Activated T-helper 9 cell treated with anti-CD3 and anti-CD28 coated beads, Interleukin-2, amount 50 U/mL, for 16 hours (primary cell): ENCODE results near the gene GART.

Experiments used
- DNase-seq: peaks from one replicate; pipeline ENCODE4 v3.0.0-alpha.2; 2020; ENCODE audit warnings: low read depth

Gene GART

DNA sequence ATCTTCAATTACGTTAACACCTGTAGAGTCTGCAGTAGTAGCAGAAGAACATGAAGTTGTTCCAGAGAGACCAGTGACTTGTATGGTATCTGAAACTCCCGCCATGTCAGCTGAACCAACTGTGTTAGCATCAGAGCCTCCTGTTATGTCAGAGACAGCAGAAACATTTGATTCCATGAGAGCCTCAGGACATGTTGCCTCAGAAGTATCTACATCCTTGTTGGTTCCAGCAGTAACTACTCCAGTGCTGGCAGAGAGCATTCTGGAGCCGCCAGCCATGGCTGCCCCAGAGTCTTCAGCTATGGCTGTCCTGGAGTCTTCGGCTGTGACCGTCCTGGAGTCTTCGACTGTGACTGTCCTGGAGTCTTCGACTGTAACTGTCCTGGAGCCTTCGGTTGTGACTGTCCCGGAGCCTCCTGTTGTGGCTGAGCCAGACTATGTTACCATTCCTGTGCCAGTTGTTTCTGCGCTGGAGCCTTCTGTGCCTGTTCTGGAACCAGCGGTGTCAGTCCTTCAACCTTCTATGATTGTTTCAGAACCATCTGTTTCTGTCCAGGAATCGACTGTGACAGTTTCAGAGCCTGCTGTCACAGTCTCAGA lies 11.2 kb upstream of the GART start:
- no peak for DNase-seq

DNA sequence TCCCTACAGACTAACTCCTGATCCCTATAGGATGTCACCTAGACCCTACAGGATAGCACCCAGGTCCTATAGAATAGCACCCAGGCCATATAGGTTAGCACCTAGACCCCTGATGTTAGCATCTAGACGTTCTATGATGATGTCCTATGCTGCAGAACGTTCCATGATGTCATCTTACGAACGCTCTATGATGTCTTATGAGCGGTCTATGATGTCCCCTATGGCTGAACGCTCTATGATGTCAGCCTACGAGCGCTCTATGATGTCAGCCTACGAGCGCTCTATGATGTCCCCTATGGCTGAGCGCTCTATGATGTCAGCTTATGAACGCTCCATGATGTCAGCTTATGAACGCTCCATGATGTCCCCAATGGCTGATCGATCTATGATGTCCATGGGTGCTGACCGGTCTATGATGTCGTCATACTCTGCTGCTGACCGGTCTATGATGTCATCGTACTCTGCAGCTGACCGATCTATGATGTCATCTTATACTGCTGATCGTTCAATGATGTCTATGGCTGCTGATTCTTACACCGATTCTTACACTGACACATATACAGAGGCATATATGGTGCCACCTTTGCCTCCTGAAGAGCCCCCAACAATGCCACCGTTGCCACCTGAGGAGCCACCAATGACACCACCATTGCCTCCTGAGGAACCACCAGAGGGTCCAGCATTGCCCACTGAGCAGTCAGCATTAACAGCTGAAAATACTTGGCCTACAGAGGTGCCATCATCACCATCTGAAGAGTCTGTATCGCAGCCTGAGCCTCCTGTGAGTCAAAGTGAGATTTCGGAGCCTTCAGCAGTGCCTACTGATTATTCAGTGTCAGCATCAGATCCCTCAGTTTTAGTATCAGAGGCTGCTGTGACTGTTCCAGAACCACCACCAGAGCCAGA lies 10.4 kb upstream of the GART start:
- no peak for DNase-seq

DNA sequence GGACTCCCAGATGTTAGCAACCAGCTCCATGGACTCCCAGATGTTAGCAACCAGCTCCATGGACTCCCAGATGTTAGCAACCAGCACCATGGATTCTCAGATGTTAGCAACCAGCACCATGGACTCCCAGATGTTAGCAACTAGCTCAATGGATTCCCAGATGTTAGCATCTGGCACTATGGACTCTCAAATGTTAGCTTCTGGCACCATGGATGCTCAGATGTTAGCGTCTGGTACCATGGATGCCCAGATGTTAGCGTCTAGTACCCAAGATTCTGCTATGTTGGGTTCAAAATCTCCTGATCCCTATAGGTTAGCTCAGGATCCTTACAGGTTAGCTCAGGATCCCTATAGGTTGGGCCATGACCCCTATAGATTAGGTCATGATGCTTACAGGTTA lies 9.7 kb upstream of the GART start:
- DNase-seq: no peak

DNA sequence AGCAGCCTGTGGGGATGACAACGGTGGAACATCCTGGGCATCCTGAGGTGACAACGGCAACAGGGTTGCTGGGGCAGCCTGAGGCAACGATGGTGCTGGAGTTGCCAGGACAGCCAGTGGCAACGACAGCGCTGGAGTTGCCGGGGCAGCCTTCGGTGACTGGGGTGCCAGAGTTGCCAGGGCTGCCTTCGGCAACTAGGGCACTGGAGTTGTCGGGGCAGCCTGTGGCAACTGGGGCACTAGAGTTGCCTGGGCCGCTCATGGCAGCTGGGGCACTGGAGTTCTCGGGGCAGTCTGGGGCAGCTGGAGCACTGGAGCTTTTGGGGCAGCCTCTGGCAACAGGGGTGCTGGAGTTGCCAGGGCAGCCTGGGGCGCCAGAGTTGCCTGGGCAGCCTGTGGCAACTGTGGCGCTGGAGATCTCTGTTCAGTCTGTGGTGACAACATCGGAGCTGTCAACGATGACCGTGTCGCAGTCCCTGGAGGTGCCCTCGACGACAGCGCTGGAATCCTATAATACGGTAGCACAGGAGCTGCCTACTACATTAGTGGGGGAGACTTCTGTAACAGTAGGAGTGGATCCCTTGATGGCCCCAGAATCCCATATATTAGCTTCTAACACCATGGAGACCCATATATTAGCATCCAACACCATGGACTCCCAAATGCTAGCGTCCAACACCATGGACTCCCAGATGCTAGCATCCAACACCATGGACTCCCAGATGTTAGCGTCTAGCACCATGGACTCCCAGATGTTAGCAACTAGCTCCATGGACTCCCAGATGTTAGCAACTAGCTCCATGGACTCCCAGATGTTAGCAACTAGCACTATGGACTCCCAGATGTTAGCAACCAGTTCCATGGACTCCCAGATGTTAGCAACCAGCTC lies 9.1 kb upstream of the GART start:
- no peak for DNase-seq

DNA sequence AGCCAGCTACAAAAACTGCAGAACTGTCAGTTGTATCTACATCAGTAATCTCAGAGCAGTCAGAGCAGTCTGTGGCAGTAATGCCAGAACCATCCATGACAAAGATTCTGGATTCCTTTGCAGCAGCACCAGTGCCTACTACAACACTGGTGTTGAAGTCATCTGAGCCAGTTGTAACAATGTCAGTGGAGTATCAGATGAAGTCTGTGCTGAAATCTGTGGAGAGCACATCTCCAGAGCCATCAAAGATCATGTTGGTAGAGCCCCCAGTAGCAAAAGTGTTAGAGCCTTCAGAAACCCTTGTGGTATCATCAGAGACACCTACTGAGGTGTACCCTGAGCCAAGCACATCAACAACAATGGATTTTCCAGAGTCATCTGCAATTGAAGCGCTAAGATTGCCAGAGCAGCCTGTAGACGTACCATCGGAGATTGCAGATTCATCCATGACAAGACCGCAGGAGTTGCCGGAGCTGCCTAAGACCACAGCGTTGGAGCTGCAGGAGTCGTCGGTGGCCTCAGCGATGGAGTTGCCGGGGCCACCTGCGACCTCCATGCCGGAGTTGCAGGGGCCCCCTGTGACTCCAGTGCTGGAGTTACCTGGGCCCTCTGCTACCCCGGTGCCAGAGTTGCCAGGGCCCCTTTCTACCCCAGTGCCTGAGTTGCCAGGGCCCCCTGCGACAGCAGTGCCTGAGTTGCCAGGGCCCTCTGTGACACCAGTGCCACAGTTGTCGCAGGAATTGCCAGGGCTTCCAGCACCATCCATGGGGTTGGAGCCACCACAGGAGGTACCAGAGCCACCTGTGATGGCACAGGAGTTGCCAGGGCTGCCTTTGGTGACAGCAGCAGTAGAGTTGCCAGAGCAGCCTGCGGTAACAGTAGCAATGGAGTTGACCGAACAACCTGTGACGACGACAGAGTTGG lies 8.2 kb upstream of the GART start:
- DNase-seq: no peak

DNA sequence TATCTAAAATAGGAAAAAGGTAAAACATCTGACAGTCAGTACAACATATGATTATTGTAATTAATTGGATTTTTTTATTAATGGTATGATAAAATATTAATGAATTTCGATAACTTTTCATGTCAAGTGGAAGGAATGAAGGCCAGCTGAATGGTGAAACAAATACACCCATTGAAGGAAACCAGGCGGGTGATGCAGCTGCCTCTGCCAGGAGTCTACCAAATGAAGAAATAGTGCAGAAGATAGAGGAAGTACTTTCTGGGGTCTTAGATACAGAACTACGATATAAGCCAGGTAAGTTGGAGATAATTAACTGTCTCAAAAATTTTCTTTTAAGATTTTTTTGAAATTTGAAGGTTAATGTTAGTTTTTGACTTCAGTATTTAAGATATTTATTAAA lies 4.2 kb upstream of the GART start:
- no peak for DNase-seq

DNA sequence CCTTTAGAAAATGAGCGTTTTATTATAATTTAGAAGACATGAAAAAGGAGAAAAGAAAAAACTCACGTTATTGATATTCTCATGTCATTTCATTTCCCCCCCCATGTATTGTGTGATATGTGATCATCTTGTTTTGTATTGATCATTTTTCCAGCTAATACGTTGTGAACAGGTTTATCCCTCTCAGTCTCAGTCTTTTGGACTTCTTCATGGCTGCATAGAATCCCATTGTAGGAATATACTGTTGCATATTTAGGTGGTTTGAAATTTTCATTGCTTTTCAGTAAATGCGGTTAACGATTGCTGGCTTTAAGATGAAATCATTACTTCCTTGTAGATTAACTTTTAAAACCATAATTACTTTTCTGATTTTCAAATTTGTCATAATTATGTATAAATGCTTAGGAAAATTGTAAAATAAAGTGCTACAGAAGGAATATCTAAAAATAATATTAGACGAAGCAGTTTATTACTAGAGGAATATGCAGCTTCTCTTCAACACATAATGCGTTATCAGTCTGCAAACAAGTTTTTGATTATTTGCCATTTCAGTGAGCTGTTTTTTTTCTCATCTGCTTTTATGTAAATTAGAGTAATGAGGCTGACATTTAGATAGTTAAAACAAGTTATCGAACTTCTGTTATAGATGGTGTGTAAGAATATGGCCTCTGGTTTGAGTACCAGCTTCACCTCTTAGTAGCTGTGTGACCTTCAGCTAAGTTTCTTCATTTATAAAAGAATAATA lies 2.7 kb upstream of the GART start:
- DNase-seq: no peak

DNA sequence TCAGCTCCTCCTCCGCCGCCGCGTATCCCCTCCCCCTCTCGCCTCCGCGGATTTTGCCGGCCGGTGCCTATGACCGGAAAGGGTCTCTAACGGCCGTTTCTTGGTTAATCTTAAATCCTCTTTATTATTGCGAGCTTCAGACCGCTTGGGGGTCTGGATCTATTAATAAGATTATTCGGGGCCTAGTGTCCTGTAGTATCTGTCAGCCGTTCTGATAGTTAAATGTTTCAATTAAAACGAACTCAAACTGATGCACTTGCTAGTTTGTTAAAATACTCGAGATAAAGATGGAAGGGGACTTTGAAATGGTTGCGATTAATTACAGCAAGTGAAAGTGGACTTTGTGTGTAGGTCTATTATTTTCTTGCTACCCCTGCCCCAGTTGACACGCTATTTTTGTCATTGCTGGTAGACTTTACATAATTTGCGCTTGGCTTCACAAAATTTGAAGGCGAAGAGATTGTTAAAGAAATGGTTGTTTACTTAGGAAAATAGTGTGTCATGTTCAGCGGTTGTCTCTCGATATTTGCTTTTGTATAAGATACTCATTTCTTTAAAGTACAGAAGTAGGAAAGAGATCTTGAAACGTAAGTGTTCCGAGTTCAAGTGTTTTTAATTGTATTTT lies 1.7 kb upstream of the GART start:
- DNase-seq: peak; percentile 58

DNA sequence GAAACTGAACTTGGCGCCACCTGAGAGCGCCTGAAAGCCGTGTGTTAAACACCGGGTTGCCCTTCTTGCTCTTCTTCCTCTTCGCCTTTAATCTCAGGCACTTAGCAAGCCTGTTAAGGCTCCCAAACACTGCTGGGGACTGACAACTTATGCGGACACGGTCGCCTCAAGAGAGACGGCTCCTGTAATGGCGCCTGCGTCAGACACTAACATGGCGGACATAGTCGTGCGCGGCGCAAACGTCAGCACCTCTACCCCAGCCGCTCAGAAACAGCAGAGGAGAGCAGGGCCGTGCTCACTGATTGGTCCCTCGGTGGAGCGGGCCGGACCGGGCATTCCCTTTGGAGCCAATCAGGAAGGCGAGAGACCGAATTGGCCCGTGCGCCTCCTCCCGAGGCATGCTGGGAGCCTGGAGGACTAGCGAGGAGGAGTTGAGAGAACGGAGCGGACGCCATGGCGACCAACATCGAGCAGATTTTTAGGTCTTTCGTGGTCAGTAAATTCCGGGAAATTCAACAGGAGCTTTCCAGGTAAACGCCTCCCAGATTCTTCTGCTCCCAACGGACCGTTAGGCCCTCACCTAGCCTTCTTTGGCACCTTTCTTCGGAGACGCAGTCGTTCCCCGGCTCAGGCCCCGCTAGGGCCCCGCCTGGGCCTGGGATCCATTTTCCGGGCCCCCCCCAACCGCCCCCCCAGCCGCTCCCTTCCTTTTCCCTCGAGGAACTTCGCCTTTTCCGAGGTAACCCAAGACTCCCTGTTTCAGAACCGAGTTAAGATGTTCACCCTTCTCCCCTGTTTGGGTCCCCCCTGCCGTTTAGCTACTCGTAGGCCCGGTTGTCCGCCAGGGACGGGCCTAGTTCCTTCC lies 955 bp upstream of the GART start, which contains the start of gene SON:
TSS of gene SON (plus strand) at position 399 of the 865 bp plus-strand sequence. CDS start at position 454, 55 bp downstream.
- peak; percentile 96 for DNase-seq

DNA sequence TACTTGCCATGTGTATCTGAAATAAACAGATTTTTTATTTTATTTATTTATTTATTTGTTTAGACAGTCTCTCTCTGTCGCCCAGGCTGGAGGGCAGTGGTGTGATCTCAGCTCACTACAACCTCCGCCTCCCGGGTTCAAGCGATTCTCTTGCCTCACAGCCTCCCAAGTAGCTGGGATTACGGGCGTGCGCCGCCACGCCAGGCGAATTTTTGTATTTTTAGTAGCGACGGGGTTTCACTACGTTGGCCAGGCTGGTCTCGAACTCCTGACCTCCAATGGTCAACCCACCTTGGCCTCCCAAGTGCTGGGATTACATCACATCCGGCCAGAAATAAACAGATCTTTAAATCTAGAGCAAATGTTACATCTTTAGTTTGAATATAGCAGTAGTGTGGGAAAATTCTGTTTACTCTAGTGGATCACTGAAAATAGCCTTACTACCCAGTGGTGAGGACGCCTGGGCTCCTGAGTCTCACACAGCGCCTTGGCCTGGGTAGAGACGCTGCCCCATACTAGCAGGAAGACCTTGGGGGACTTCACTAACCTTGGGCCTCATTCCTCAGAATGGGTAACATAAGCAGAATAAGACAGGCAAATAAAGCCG lies 709 bp downstream of the GART start:
- DNase-seq: peak; percentile 6

DNA sequence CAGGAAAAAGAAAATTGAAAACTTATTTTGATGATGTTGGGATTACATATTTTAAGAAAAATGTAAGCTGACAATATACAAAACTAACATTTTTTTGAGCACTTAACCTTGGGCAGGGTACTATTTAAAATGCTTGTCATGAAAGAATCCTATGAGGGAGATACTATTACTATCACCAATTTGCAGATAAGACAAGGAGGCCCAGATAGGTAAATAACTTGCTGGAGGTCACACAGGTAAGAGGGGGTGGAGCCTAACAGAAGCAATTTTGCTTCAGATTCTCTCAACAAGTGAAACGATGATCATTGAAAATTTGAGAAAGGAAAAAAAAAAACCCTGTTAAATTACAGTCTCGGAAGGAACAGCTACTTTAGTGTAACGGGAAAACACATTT lies 1.2 kb downstream of the GART start:
- no peak for DNase-seq

DNA sequence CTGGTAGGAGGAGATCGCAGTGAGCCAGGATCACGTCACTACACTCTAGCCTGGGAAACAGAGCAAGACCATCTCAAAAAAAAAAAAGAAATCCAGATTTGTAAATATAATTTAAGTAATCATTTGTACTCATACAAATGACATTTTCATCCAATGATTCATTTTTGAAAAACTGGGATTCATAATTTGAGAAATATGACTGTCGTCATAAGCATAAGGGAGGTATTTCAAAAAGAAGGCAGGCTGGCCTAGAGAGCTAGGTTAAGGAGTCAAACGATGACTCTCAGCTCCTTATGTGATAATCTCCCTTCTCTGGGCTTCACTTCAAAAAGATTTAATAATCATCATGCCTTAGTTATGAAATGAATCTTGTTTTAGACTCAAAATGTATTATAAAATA lies 2.3 kb downstream of the GART start:
- no peak for DNase-seq

DNA sequence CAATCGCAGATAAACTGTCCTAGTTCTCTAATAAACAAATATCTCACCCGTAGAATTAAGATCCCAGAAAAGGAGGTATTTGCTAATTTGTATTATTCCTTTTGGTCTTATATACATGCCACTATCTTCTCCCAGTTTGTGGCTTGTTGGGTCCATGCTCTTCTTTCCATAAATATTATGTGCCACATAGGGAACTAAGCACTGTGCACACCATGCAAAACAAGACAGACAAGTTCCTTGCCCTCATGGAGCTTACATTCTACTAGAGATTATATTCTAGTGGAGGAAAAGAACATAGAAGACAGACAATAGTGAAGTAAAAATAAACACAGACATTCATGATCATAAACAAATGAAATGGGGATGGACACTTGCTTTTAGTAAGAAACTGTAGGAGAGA lies 4.7 kb downstream of the GART start:
- no peak for DNase-seq

DNA sequence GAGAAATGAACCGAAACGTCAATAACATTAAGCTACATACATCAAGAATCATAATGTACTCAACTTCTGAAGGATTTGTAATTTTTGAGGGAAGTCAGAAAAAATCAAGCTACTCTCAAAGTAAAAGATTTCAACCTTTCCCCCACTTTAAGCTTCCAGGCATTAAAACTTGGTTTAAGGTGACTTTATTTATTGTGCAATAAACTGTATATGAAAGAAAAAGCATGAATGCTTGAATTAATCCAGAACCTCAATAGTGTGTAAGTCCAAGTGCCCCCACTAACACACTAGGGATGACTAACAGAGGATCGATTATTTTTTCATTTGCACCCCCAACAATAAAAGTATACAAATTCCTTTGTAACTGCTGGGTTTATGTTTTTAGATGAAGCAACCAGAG lies 10.9 kb downstream of the GART start:
- DNase-seq: no peak

DNA sequence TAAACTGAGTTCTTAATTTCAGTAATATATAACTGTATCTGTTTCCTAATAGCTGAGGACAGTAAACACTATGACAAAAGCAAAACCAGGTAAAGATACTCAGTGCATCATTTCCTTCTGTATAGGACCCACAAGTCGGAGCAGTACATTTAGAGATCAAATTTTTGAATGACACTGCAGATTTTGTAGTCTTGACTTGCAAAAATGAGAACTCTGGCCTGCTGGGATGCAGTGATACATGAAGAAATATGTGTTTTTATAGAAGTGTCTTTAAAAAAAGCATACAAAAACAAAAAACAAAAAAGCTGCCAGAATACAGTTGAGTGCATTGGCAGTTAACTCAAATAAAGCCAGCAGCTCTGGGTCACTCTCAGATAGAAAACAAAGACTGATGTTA lies 19.0 kb downstream of the GART start:
- no peak for DNase-seq

DNA sequence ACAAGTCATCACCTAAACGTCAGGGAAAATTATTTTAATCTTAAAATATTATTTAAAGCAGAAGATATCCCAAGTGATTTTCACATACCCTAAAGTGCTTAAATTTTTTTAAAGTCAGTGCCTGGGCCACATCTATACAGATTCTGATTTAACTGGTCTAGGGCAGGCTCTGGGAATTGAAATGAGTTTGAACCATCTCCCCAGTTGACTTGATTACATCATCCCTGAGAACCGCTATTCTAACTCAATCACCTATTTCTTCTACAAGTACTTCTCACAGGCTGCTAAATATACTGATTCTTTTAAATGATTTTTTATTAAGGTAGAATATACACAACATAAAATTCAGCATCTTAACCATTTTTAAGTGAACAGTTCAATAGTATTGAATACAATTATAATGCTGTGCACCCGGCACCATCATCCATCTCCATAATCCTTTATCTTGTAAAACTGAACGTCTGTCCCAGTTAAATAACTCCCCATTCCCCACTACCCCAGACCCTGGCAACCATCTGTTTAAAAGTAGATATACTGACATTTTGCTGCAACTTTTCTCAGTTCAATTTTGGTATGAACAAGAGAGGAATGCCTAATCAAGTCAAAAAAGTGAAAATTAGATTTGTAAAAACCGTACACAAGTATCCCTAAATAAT lies 19.5 kb downstream of the GART start:
- no peak for DNase-seq

DNA sequence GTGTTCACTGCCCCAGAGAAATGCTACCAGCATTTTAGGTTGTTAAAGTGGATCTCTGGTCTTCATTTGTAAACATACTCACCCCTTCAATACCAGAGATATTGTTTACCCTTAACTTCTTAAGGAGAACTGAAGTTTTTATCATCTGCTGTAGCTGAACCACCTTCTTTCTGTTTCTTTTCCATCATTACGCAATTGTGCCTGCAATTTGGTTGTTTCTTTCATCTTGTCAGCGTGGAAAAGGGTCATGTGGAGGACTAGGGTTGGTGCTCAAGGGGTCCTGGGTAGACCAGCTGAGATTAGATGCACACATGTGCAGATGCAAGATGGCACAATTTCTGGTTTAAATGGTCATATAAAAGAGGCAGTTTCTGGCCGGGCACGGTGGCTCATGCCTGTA lies 23.0 kb downstream of the GART start:
- no peak for DNase-seq

DNA sequence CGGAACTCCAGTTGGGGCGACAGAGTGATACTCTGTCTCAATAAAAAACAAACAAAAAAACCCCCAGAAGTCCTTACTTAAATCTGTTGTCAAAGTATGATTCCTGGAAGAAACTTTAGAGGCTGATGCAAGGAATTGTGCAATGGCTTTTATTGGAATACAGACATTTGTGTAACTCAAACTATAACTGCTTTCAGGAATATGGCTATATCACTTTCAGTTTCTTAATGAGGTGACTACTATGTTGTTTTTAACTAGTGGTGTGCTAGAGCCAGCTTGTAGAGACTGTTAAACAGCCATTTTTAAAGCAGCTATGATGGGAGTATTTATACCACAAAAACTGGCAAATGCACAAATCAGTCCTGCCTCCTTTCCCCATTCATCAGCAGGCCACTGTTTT lies 27.7 kb downstream of the GART start:
- DNase-seq: no peak
